Spleen (tissue), 7 donors: ENCODE measurements around the gene TXK.

Source experiments
- POLR2A ChIP-seq, 3 donors: fragments of 450-650 bp; IDR thresholded peaks; one replicate each; pipeline ENCODE4 v1.5.1; 2017; ENCODE audit warnings: antibody characterized with exemption in 3 of 3, mild to moderate bottlenecking in 1 of 3
- POLR2AphosphoS5 ChIP-seq, 3 donors: sonication (generic); formaldehyde crosslinking; IDR thresholded peaks; one replicate each; pipeline ENCODE4 v1.5.1; 2017; ENCODE audit warnings: antibody characterized with exemption in 3 of 3
- TF ChIP-seq, protein P1 (sequence below), 11 experiments: fragments of 200-600 bp in 7 of 11; fragments of 450-650 bp in 4 of 11; sonication (generic) in 4 of 11; IDR thresholded peaks in 8 of 11; conservative IDR thresholded peaks in 3 of 11; 1 replicate in 7 of 11; 2 replicates in 4 of 11; pipeline versions ENCODE4 v1.4.0 to v1.8.0; 2016 to 2021; ENCODE audit warnings: antibody characterized with exemption in 11 of 11, inconsistent platforms in 4 of 11, mild to moderate bottlenecking in 1 of 11
- donor health status: DM: no; HTN: no; CAD: no; lungs with moderate emphysema.
- donor health status: DM: no; HTN: no; CAD: no.
- donor health status: DM: no; HTN: no; CAD: no.

DNA sequence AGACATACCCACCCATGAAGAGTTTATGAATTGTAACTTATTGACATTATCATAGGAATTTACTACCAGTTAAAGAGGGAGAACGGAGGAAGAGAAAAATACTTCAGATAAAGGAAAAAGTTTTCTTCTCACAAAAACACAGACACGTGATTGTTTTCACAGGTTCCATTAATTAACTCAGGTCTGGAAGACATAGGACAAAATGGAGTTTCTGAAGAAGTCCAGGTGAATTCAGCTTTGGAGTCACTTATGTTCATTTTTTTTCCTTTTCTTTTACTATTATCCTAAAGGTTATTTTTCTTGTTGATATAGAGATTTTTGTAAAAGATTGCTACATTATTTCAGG is 97.0 kb downstream of the TXK start:
- no peak for TF ChIP-seq POLR2AphosphoS5 (IDR thresholded peaks at IDR 0.05)
- TF ChIP-seq, protein P1, sequence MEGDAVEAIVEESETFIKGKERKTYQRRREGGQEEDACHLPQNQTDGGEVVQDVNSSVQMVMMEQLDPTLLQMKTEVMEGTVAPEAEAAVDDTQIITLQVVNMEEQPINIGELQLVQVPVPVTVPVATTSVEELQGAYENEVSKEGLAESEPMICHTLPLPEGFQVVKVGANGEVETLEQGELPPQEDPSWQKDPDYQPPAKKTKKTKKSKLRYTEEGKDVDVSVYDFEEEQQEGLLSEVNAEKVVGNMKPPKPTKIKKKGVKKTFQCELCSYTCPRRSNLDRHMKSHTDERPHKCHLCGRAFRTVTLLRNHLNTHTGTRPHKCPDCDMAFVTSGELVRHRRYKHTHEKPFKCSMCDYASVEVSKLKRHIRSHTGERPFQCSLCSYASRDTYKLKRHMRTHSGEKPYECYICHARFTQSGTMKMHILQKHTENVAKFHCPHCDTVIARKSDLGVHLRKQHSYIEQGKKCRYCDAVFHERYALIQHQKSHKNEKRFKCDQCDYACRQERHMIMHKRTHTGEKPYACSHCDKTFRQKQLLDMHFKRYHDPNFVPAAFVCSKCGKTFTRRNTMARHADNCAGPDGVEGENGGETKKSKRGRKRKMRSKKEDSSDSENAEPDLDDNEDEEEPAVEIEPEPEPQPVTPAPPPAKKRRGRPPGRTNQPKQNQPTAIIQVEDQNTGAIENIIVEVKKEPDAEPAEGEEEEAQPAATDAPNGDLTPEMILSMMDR (IDR thresholded peaks at IDR 0.05 in 8 of 11, conservative IDR thresholded peaks at IDR 0.05 in 3 of 11) = no peak
- TF ChIP-seq POLR2A (IDR thresholded peaks at IDR 0.05) = no peak
